Heart left ventricle (tissue), 16 donors: ENCODE data around the gene HHIP. TPM values are rescaled to one million over a fixed set of nuclear protein-coding genes. Genes with fewer than 3 reads are reported as not detected.

Experiments used
- ATAC-seq, 4 donors: fragments of 200-7000 bp; cut with Tn5 transposase; one replicate each; pipeline ENCODE4 v1.9.1; 2020 to 2022; ENCODE audit warnings: moderate library complexity in 4 of 4, mild to moderate bottlenecking in 3 of 4, moderate number of reproducible peaks in 1 of 4
- DNase-seq, 5 donors: peaks; one replicate each; pipeline ENCODE4 v3.0.0-alpha.2; 2020
- H3K27ac ChIP-seq, 12 donors: fragments of 200-600 bp; sonication (generic) in 4 of 12; one replicate each; pipeline versions ENCODE4 v1.5.0 to v1.8.0; 2016 to 2022; ENCODE audit warnings: mild to moderate bottlenecking in 2 of 12
- H3K27me3 ChIP-seq, 9 donors: fragments of 200-600 bp; sonication (generic) in 2 of 9; one replicate each; pipeline versions ENCODE4 v1.5.1 to v1.8.0; 2016 to 2022; ENCODE audit warnings: mild to moderate bottlenecking in 3 of 9
- H3K36me3 ChIP-seq, 9 donors: fragments of 200-600 bp; sonication (generic) in 2 of 9; one replicate each; pipeline versions ENCODE4 v1.5.0 to v1.8.0; 2018 to 2022; ENCODE audit warnings: mild to moderate bottlenecking in 2 of 9
- H3K4me1 ChIP-seq, 12 donors: fragments of 200-600 bp; sonication (generic) in 4 of 12; one replicate each; pipeline versions ENCODE4 v1.5.0 to v1.8.0; 2016 to 2022; ENCODE audit warnings: mild to moderate bottlenecking in 3 of 12
- H3K4me3 ChIP-seq, 12 donors: fragments of 200-600 bp; sonication (generic) in 4 of 12; one replicate each; pipeline versions ENCODE4 v1.5.0 to v1.8.0; 2017 to 2022; ENCODE audit warnings: mild to moderate bottlenecking in 9 of 12, moderate library complexity in 4 of 12
- H3K9me3 ChIP-seq, 12 donors: fragments of 200-600 bp; sonication (generic) in 4 of 12; one replicate each; pipeline versions ENCODE4 v1.5.0 to v1.8.0; 2016 to 2022; ENCODE audit warnings: mild to moderate bottlenecking in 1 of 12
- CTCF ChIP-seq, 12 donors: fragments of 200-600 bp; sonication (generic) in 4 of 12; IDR thresholded peaks; one replicate each; pipeline versions ENCODE4 v1.5.0 to v1.8.0; 2018 to 2022; ENCODE audit warnings: antibody characterized with exemption in 12 of 12, mild to moderate bottlenecking in 5 of 12
- POLR2A ChIP-seq, 2 donors: fragments of 450-650 bp; IDR thresholded peaks; one replicate each; pipeline ENCODE4 v1.6.1; 2017; ENCODE audit warnings: antibody characterized with exemption in 2 of 2, mild to moderate bottlenecking in 2 of 2, moderate library complexity in 2 of 2
- WGBS, 4 donors: extraction: QIAGEN DNeasy Blood & Tissue Kit in 2 of 4; methylation state at CpG; one replicate each; pipeline versions ENCODE4 v1.1.5 to v1.1.7; 2013 to 2018; 5-methylcytosine and 5-hydroxymethylcytosine counted together
- intact Hi-C, 10 donors: fragments of 100-400 bp; cut with DNase I; formaldehyde crosslinking; loops; one replicate each; pipeline versions ENCODE4 v1.11.1 to v1.14.2; 2022
- polyA plus RNA-seq, 2 donors: library from polyadenylated mRNA; stranded (reverse); fragments of 200-250 nt; gene quantifications; one replicate each; pipeline ENCODE4 v1.2.3, GENCODE V29; 2013
- total RNA-seq, 9 donors: library from RNA; depleted of rRNA in 2 of 9; stranded (reverse); fragments of >200 nt in 2 of 9; fragmentation: NEBNext Ultra II Directional in 3 of 9; extraction: Animal tissue kit (Norgen Biotek cat#: 25700) in 3 of 9; gene quantifications; one replicate each; pipeline versions ENCODE4 v1.1.0 to v1.2.4, GENCODE V29; 2016 to 2023
- donor health status: ischemic (EF 13 %, LVEDD 7.1; RV severe dilation, severe dysfunction).
- donor health status: healthy with polysubstance abuse.
- donor health status: DM: no; HTN: yes; CAD: no.
- donor health status: DM: no; HTN: no; CAD: no.
- donor health status: ischemic (EF 25% LVEDD 6.9; RV normal size, moderate dysfunction).
- donor health status: ischemic (EF 25% LVEDD 5.7; RV mildly dilated, moderate dysfunction).
- donor health status: healthy.
- donor health status: DM: yes; HTN: yes; CAD: no.
- donor health status: ischemic (EF 35%, LVEDD 5.7; RV mildly dilated, moderate dysfunction).
- donor health status: nonischemic (EF 11% LVEDD 7.7; RV severe dilation, severe dysfunction).
- donor health status: DM: yes; HTN: yes; CAD: no.
- donor health status: PGD.
- donor health status: ischemic (EF 29% LVEDD 5.4; RV normal size, mild dysfunction).
- donor health status: nonischemic (EF 23%, LVEDD 6.1; RV moderate dilation, normal function).

HHIP gene
- total and polyA plus RNA-seq, 11 donors: 0.04 to 3.8 (median 0.05) TPM; not detected in 6

GRCh38 chr4:144656850-144657249 lies 10.9 kb downstream of the HHIP start:
- intact Hi-C loops: no loop called here

GRCh38 chr4:144658015-144658567 lies 12.1 kb downstream of the HHIP start:
- DNase-seq: no peak
- no peak for TF ChIP-seq POLR2A (IDR thresholded peaks at IDR 0.05)
- TF ChIP-seq CTCF (IDR thresholded peaks at IDR 0.05): no peak
- H3K4me1 ChIP-seq: no peaks in the 10 kb centered on the region
- no peak for ATAC-seq
- no peaks in the 10 kb centered on the region for H3K36me3 ChIP-seq
- no peaks in the 10 kb centered on the region for H3K9me3 ChIP-seq
- no peaks in the 10 kb centered on the region for H3K27me3 ChIP-seq
- 93 to 97% (median 96%) methylated on average over 8 of the region's 8 CpGs for WGBS, 4 donors
- no peak overlapping the region for H3K27ac ChIP-seq
- intact Hi-C loops: no loop called here
- H3K4me3 ChIP-seq: no peak overlapping the region

More at GRCh38 chr4:144656850-144657249, 10.9 kb downstream of the HHIP start:
- DNase-seq (no peak), ATAC-seq (no peak)
- TF ChIP-seq CTCF (IDR thresholded peaks at IDR 0.05) (no peak), POLR2A (IDR thresholded peaks at IDR 0.05) (no peak)
- no peak overlapping the region for H3K4me3 ChIP-seq
- H3K9me3 ChIP-seq: no peaks in the 10 kb centered on the region
- H3K4me1 ChIP-seq: no peaks in the 10 kb centered on the region
- H3K36me3 ChIP-seq: no peaks in the 10 kb centered on the region
- no peak overlapping the region for H3K27ac ChIP-seq
- no peaks in the 10 kb centered on the region for H3K27me3 ChIP-seq
- 36 to 60% (median 51%) methylated on average over 2 of the region's 2 CpGs for WGBS, 4 donors

- no peak for ATAC-seq
- no peaks in the 10 kb centered on the region for H3K4me1 ChIP-seq
- no peaks in the 10 kb centered on the region for H3K9me3 ChIP-seq
- TF ChIP-seq POLR2A (IDR thresholded peaks at IDR 0.05): no peak
- no peak for TF ChIP-seq CTCF (IDR thresholded peaks at IDR 0.05)
- H3K36me3 ChIP-seq: no peaks in the 10 kb centered on the region
- H3K4me3 ChIP-seq: no peak overlapping the region
- no peak for DNase-seq
- H3K27ac ChIP-seq: no peak overlapping the region
- WGBS, 4 donors: 40 to 73% (median 49%) methylated on average over 1 of the region's 1 CpG
- H3K27me3 ChIP-seq: no peaks in the 10 kb centered on the region
- intact Hi-C loops: no loop called here
Measured at GRCh38 chr4:144658903-144659302, 12.9 kb downstream of the HHIP start.

GRCh38 chr4:144659447-144659846 lies 13.5 kb downstream of the HHIP start:
- 79 to 82% (median 81%) methylated on average over 5 of the region's 5 CpGs for WGBS, 4 donors
- no peak for ATAC-seq
- H3K4me3 ChIP-seq: no peak overlapping the region
- intact Hi-C loops: no loop called here
- DNase-seq: no peak
- H3K27ac ChIP-seq: no peak overlapping the region
- H3K27me3 ChIP-seq: no peaks in the 10 kb centered on the region
- H3K9me3 ChIP-seq: no peaks in the 10 kb centered on the region
- TF ChIP-seq POLR2A (IDR thresholded peaks at IDR 0.05) (no peak), CTCF (IDR thresholded peaks at IDR 0.05) (no peak)
- H3K36me3 ChIP-seq: no peaks in the 10 kb centered on the region
- H3K4me1 ChIP-seq: no peaks in the 10 kb centered on the region
